Measurements from ENCODE around the gene LHFPL3.
"Not testable (repeated sequence)": the region's sequence is repeated elsewhere in the genome, so short reads cannot be mapped to it uniquely, and the experiment has no call there.

LHFPL3 gene

GRCh38 chr7:104595591-104595990 is 267.2 kb downstream of the LHFPL3 start:
- DNase-seq (ENCODE audit: low spot score): not testable (repeated sequence)

GRCh38 chr7:104603957-104604356 is 275.6 kb downstream of the LHFPL3 start:
- DNase-seq (ENCODE audit: low spot score): no peak

- no peak for DNase-seq (ENCODE audit: low spot score)
Observed at GRCh38 chr7:104604706-104605105, 276.3 kb downstream of the LHFPL3 start.

GRCh38 chr7:104621321-104621720 is 292.9 kb downstream of the LHFPL3 start:
- no peak for DNase-seq (ENCODE audit: low spot score)

GRCh38 chr7:104625956-104626355 is 297.6 kb downstream of the LHFPL3 start:
- DNase-seq (ENCODE audit: low spot score): no peak

GRCh38 chr7:104627516-104627915 is 299.1 kb downstream of the LHFPL3 start:
- no peak for DNase-seq (ENCODE audit: low spot score)

GRCh38 chr7:104628017-104628416 is 299.6 kb downstream of the LHFPL3 start:
- no peak for DNase-seq (ENCODE audit: low spot score)

GRCh38 chr7:104629408-104629807 is 301.0 kb downstream of the LHFPL3 start:
- DNase-seq (ENCODE audit: low spot score): no peak

- DNase-seq (ENCODE audit: low spot score): no peak
Observed at GRCh38 chr7:104640506-104640905, 312.1 kb downstream of the LHFPL3 start.

GRCh38 chr7:104642560-104642959 is 314.2 kb downstream of the LHFPL3 start:
- no peak for DNase-seq (ENCODE audit: low spot score)

GRCh38 chr7:104643587-104644217 is 315.3 kb downstream of the LHFPL3 start:
- DNase-seq (ENCODE audit: low spot score): peak; percentile 22

GRCh38 chr7:104650991-104651640 is 322.7 kb downstream of the LHFPL3 start:
- DNase-seq (ENCODE audit: low spot score): no peak

GRCh38 chr7:104652434-104652833 is 324.0 kb downstream of the LHFPL3 start:
- DNase-seq (ENCODE audit: low spot score): no peak

GRCh38 chr7:104652865-104653264 is 324.5 kb downstream of the LHFPL3 start:
- DNase-seq (ENCODE audit: low spot score): no peak

- no peak for DNase-seq (ENCODE audit: low spot score)
Observed at GRCh38 chr7:104653825-104654401, 325.5 kb downstream of the LHFPL3 start.

- no peak for DNase-seq (ENCODE audit: low spot score)
Observed at GRCh38 chr7:104655592-104655991, 327.2 kb downstream of the LHFPL3 start.

- DNase-seq (ENCODE audit: low spot score): no peak
Observed at GRCh38 chr7:104656467-104656866, 328.1 kb downstream of the LHFPL3 start.

GRCh38 chr7:104657134-104657533 is 328.7 kb downstream of the LHFPL3 start:
- DNase-seq (ENCODE audit: low spot score): no peak

- DNase-seq (ENCODE audit: low spot score): no peak
Observed at GRCh38 chr7:104661575-104661974, 333.2 kb downstream of the LHFPL3 start.

GRCh38 chr7:104664648-104665047 is 336.2 kb downstream of the LHFPL3 start:
- no peak for DNase-seq (ENCODE audit: low spot score)

- DNase-seq (ENCODE audit: low spot score): no peak
Observed at GRCh38 chr7:104677587-104677986, 349.2 kb downstream of the LHFPL3 start.

GRCh38 chr7:104679085-104679484 is 350.7 kb downstream of the LHFPL3 start:
- DNase-seq (ENCODE audit: low spot score): no peak

GRCh38 chr7:104686286-104686685 is 357.9 kb downstream of the LHFPL3 start:
- no peak for DNase-seq (ENCODE audit: low spot score)

GRCh38 chr7:104694710-104695109 is 366.3 kb downstream of the LHFPL3 start:
- no peak for DNase-seq (ENCODE audit: low spot score)
